Glutamatergic neuron (in vitro differentiated cells): Measurements from ENCODE around the gene YY1AP1. TPM values are rescaled to one million over a fixed set of nuclear protein-coding genes. Genes with fewer than 3 reads are reported as not detected.
"Not testable (repeated sequence)": the region's sequence is repeated elsewhere in the genome, so short reads cannot be mapped to it uniquely, and the experiment has no call there.

Experiments used
- DNase-seq: peaks from one replicate; pipeline ENCODE4 v3.0.0; 2022
- H3K27ac Mint-ChIP-seq: one replicate; pipeline ENCODE4 v1.8.0; 2020; ENCODE audit warnings: mild to moderate bottlenecking, mixed read lengths, inconsistent platforms; ENCODE audit not compliant: unreplicated experiment
- H3K27me3 Mint-ChIP-seq: one replicate; pipeline ENCODE4 v1.8.0; 2020; ENCODE audit warnings: mild to moderate bottlenecking, moderate library complexity, mixed read lengths, inconsistent platforms; ENCODE audit not compliant: unreplicated experiment
- H3K36me3 Mint-ChIP-seq: one replicate; pipeline ENCODE4 v1.8.0; 2020; ENCODE audit warnings: mild to moderate bottlenecking, mixed read lengths, inconsistent platforms; ENCODE audit not compliant: unreplicated experiment
- H3K4me1 Mint-ChIP-seq: one replicate; pipeline ENCODE4 v1.8.0; 2020; ENCODE audit warnings: mild to moderate bottlenecking, low read depth, mixed read lengths, inconsistent platforms; ENCODE audit not compliant: unreplicated experiment
- H3K4me3 Mint-ChIP-seq: one replicate; pipeline ENCODE4 v1.8.0; 2020; ENCODE audit warnings: mild to moderate bottlenecking, mixed read lengths, inconsistent platforms; ENCODE audit not compliant: unreplicated experiment
- H3K9me3 Mint-ChIP-seq: one replicate; pipeline ENCODE4 v1.8.0; 2020; ENCODE audit warnings: mild to moderate bottlenecking, moderate library complexity, mixed read lengths, inconsistent platforms; ENCODE audit not compliant: unreplicated experiment
- CTCF ChIP-seq: fragments of 200-600 bp; sonication (generic); IDR thresholded peaks from one replicate; pipeline ENCODE4 v1.5.0; 2021; ENCODE audit not compliant: partially characterized antibody, unreplicated experiment
- total RNA-seq: library from RNA; stranded (reverse); fragmentation: NEBNext Ultra II Directional; extraction: Animal tissue kit (Norgen Biotek cat#: 25700); gene quantifications from one replicate; pipeline ENCODE4 v1.2.1, GENCODE V29; 2021; ENCODE audit not compliant: unreplicated experiment

YY1AP1 gene
- total RNA-seq, 1 donor from 2014 or later, result 61.1 TPM

GRCh38 chr1:155640367-155640766 is 48.2 kb downstream of the YY1AP1 start:
- Mint-ChIP-seq H3K36me3 (peaks cover 24% of the 10 kb centered on the region), H3K9me3 (peaks cover 7% of the 10 kb centered on the region), H3K4me1 (no peaks in the 10 kb centered on the region), H3K4me3 (no peak overlapping the region), H3K27me3 (peaks cover 3% of the 10 kb centered on the region), H3K27ac (no peak overlapping the region)
- no peak for DNase-seq
- TF ChIP-seq CTCF, result no peak

GRCh38 chr1:155636397-155637153 is 52.0 kb downstream of the YY1AP1 start:
- Mint-ChIP-seq H3K9me3 (peaks cover 5% of the 10 kb centered on the region), H3K36me3 (peaks cover 3% of the 10 kb centered on the region), H3K27me3 (peaks cover 3% of the 10 kb centered on the region), H3K4me1 (no peaks in the 10 kb centered on the region), H3K27ac (no peak overlapping the region), H3K4me3 (no peak overlapping the region)
- no peak for TF ChIP-seq CTCF
- no peak for DNase-seq

- H3K9me3 Mint-ChIP-seq, H3K27ac Mint-ChIP-seq: not testable (repeated sequence)
Measured at GRCh38 chr1:155626428-155626827, 62.1 kb downstream of the YY1AP1 start.

GRCh38 chr1:155623357-155623756 is 65.2 kb downstream of the YY1AP1 start:
- no peak for DNase-seq
- no peak overlapping the region for H3K4me3 Mint-ChIP-seq
- H3K36me3 Mint-ChIP-seq, result peaks cover 15% of the 10 kb centered on the region
- H3K27me3 Mint-ChIP-seq, result no peaks in the 10 kb centered on the region
- H3K27ac Mint-ChIP-seq, result no peak overlapping the region
- peaks cover 5% of the 10 kb centered on the region for H3K9me3 Mint-ChIP-seq
- no peaks in the 10 kb centered on the region for H3K4me1 Mint-ChIP-seq
- no peak for TF ChIP-seq CTCF

More at GRCh38 chr1:155626428-155626827, 62.1 kb downstream of the YY1AP1 start:
- H3K36me3 Mint-ChIP-seq, result peaks cover 15% of the 10 kb centered on the region
- H3K27me3 Mint-ChIP-seq, H3K4me1 Mint-ChIP-seq, H3K4me3 Mint-ChIP-seq, DNase-seq: not testable (repeated sequence)

GRCh38 chr1:155622191-155622590 is 66.4 kb downstream of the YY1AP1 start:
- Mint-ChIP-seq H3K4me1 (no peaks in the 10 kb centered on the region), H3K27me3 (no peaks in the 10 kb centered on the region), H3K27ac (no peak overlapping the region), H3K36me3 (peaks cover 15% of the 10 kb centered on the region), H3K4me3 (no peak overlapping the region), H3K9me3 (peaks cover 5% of the 10 kb centered on the region)
- DNase-seq, result no peak
- TF ChIP-seq CTCF, result no peak

GRCh38 chr1:155613226-155613625 is 75.3 kb downstream of the YY1AP1 start:
- H3K9me3 Mint-ChIP-seq, DNase-seq, H3K36me3 Mint-ChIP-seq, H3K27ac Mint-ChIP-seq, H3K4me3 Mint-ChIP-seq, H3K4me1 Mint-ChIP-seq, H3K27me3 Mint-ChIP-seq: not testable (repeated sequence)

GRCh38 chr1:155610257-155610647 is 78.3 kb downstream of the YY1AP1 start:
- not testable (repeated sequence) for H3K9me3 Mint-ChIP-seq, H3K4me3 Mint-ChIP-seq, H3K27ac Mint-ChIP-seq, H3K36me3 Mint-ChIP-seq, H3K4me1 Mint-ChIP-seq, H3K27me3 Mint-ChIP-seq, DNase-seq
